Heart right ventricle (tissue), 16 donors: Measurements from ENCODE around the gene CDC25B. TPM values are rescaled to one million over a fixed set of nuclear protein-coding genes. Genes with fewer than 3 reads are reported as not detected.
"Not testable (repeated sequence)": the region's sequence is repeated elsewhere in the genome, so short reads cannot be mapped to it uniquely, and the experiment has no call there.

Source experiments
- ATAC-seq, 8 donors: fragments of 200-7000 bp; cut with Tn5 transposase; one replicate each; pipeline ENCODE4 v1.9.1; 2020; ENCODE audit warnings: mild to moderate bottlenecking in 8 of 8, moderate library complexity in 8 of 8, moderate number of reproducible peaks in 1 of 8
- DNase-seq, 2 donors: peaks; one replicate each; pipeline ENCODE4 v3.0.0-alpha.2; 2020
- H3K27ac ChIP-seq, 10 donors: fragments of 200-600 bp; sonication (generic) in 2 of 10; one replicate each; pipeline versions ENCODE4 v1.5.0 to v1.8.0; 2020 to 2022; ENCODE audit warnings: mild to moderate bottlenecking in 3 of 10
- H3K27me3 ChIP-seq, 7 donors: fragments of 200-600 bp; one replicate each; pipeline ENCODE4 v1.8.0; 2021 to 2022; ENCODE audit warnings: mild to moderate bottlenecking in 2 of 7
- H3K36me3 ChIP-seq, 9 donors: fragments of 200-600 bp; sonication (generic) in 1 of 9; one replicate each; pipeline versions ENCODE4 v1.5.0 to v1.8.0; 2020 to 2022; ENCODE audit warnings: mild to moderate bottlenecking in 2 of 9
- H3K4me1 ChIP-seq, 9 donors: fragments of 200-600 bp; sonication (generic) in 1 of 9; one replicate each; pipeline versions ENCODE4 v1.5.0 to v1.8.0; 2020 to 2022; ENCODE audit warnings: mild to moderate bottlenecking in 4 of 9
- H3K4me3 ChIP-seq, 10 donors: fragments of 200-600 bp; sonication (generic) in 2 of 10; one replicate each; pipeline versions ENCODE4 v1.5.0 to v1.8.0; 2020 to 2022; ENCODE audit warnings: mild to moderate bottlenecking in 7 of 10, moderate library complexity in 2 of 10
- H3K9me3 ChIP-seq, 11 donors: fragments of 200-600 bp in 10 of 11; sonication (generic) in 2 of 11; one replicate each; pipeline versions ENCODE4 v1.5.0 to v1.8.0; 2013 to 2022; ENCODE audit warnings: mild to moderate bottlenecking in 2 of 11, control low read depth in 1 of 11, moderate library complexity in 1 of 11
- CTCF ChIP-seq, 9 donors: fragments of 200-600 bp; sonication (generic) in 2 of 9; IDR thresholded peaks; one replicate each; pipeline versions ENCODE4 v1.5.0 to v1.8.0; 2021 to 2022; ENCODE audit warnings: antibody characterized with exemption in 9 of 9, mild to moderate bottlenecking in 5 of 9, moderate library complexity in 1 of 9
- WGBS, 2 donors: extraction: QIAGEN DNeasy Blood & Tissue Kit; methylation state at CpG; one replicate each; pipeline ENCODE4 v1.1.7; 2013; ENCODE audit warnings: inconsistent platforms in 1 of 2; 5-methylcytosine and 5-hydroxymethylcytosine counted together
- intact Hi-C, 10 donors: fragments of 100-400 bp; cut with DNase I; formaldehyde crosslinking; loops; one replicate each; pipeline versions ENCODE4 v1.11.1 to v1.14.2; 2022
- polyA plus RNA-seq, 2 donors: library from polyadenylated mRNA; stranded (reverse); fragments of 200-250 nt; gene quantifications; one replicate each; pipeline ENCODE4 v1.2.3, GENCODE V29; 2013
- total RNA-seq, 10 donors: library from RNA; stranded (reverse); fragmentation: NEBNext Ultra II Directional in 3 of 10; extraction: Animal tissue kit (Norgen Biotek cat#: 25700) in 3 of 10; gene quantifications; one replicate each; pipeline versions ENCODE4 v1.2.1 to v1.2.4, GENCODE V29; 2021 to 2023
- donor health status: Arrhythmogenic right ventricular cardiomyopathy.
- donor health status: ischemic (EF 13 %, LVEDD 7.1; RV severe dilation, severe dysfunction).
- donor health status: healthy with polysubstance abuse.
- donor health status: DM: no; HTN: yes; CAD: no.
- donor health status: DM: no; HTN: no; CAD: no.
- donor health status: ischemic (EF 25% LVEDD 6.9; RV normal size, moderate dysfunction).
- donor health status: ischemic (EF 25% LVEDD 5.7; RV mildly dilated, moderate dysfunction).
- donor health status: healthy.
- donor health status: DM: yes; HTN: yes; CAD: no.
- donor health status: Ischemic cardiomyopathy.
- donor health status: ischemic (EF 35%, LVEDD 5.7; RV mildly dilated, moderate dysfunction).
- donor health status: nonischemic (EF 11% LVEDD 7.7; RV severe dilation, severe dysfunction).
- donor health status: DM: yes; HTN: yes; CAD: no.
- donor health status: PGD.
- donor health status: ischemic (EF 29% LVEDD 5.4; RV normal size, mild dysfunction).
- donor health status: nonischemic (EF 23%, LVEDD 6.1; RV moderate dilation, normal function).

The CDC25B gene
- total and polyA plus RNA-seq, 12 donors: 2.8 to 17.3 (median 5.5) TPM

DNA sequence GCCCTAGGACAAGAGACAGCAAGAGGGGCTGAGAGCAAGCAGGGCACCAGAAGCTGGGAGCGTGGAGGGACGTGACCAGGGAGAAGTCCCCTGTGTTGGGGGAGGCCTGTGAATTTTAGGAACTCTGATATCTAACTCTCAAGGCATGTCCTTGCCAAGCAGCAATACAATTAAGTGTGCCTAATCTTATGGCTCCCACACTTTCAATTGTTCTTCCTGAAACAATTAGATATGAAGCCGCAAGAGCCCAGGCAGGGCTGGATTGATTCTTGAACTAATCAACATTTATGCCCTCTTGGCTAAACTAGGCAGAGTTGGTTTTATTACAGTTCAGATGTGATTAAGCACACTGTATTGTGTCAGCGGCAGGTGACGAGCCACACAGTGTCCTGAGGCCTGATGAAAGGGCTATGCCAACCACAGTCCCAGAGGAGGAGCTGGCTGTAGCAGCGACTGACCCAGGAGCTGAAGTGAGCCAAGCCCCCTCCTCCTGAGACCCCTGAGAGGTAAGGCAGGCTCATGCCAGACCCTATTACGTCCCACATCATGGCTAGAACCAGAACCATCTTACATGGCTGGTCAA, 46.3 kb downstream of the CDC25B start:
- Histone ChIP-seq H3K36me3 (no peaks in the 10 kb centered on the region), H3K4me1 (peaks cover 2 to 35% (median 22%) of the 10 kb centered on the region in 9 donors), H3K4me3 (no peak overlapping the region), H3K27ac (peak overlapping the region in 5 of 10 donors; percentile 19 to 48 (median 27)), H3K9me3 (no peaks in the 10 kb centered on the region), H3K27me3 (no peaks in the 10 kb centered on the region)
- 53 to 59% methylated on average over 7 of the region's 7 CpGs for WGBS, 2 donors
- no peak for TF ChIP-seq CTCF (IDR thresholded peaks at IDR 0.05)
- intact Hi-C loops: no loop called here
- DNase-seq (no peak), ATAC-seq (no peak)

- H3K27ac ChIP-seq: no peak overlapping the region
- H3K4me3 ChIP-seq: no peak overlapping the region
- no peaks in the 10 kb centered on the region for H3K9me3 ChIP-seq
- DNase-seq: no peak
- no peak for ATAC-seq
- no peaks in the 10 kb centered on the region for H3K36me3 ChIP-seq
- WGBS, 2 donors: 62 to 69% methylated on average over 5 of the region's 5 CpGs
- TF ChIP-seq CTCF (IDR thresholded peaks at IDR 0.05): no peak
- H3K27me3 ChIP-seq: no peaks in the 10 kb centered on the region
- intact Hi-C loops: no loop called here
- peaks cover 5 to 43% (median 31%) of the 10 kb centered on the region in 9 donors for H3K4me1 ChIP-seq
Observed at GRCh38 chr20:3843490-3843889, 47.4 kb downstream of the CDC25B start.

DNA sequence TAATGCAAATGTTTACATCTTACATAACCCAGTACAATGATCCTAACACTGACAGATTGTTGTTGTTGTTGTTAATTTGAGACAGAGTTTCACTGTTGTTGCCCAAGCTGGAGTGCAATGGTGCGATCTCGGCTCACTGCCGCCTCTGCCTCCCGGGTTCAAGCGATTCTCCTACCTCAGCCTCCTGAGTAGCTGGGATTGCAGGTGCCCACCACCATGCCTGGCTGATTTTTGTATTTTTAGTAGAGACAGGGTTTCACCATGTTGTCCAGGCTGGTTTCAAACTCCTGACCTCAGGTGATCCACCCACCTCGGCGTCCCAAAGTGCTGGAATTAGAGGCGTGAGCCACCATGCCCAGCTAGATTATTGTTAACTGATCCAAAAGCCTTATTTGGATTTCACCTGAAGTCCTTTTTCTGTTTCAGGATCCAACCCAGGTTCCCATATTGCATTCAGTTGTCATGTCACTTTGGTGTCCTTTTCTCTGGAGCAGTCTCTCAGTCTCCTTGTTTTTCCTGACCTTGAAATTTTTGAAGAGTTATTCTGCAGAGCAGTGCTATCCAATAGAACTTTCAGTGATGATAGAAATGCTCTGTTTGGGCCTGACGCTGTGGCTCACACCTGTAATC, 48.0 kb downstream of the CDC25B start:
- DNase-seq, H3K27ac ChIP-seq, H3K9me3 ChIP-seq, H3K4me3 ChIP-seq, H3K27me3 ChIP-seq, intact Hi-C loops, H3K36me3 ChIP-seq, ATAC-seq: not testable (repeated sequence)
- WGBS, 2 donors: 95 to 98% methylated on average over 9 of the region's 9 CpGs
- H3K4me1 ChIP-seq: peaks cover 5 to 49% (median 37%) of the 10 kb centered on the region in 9 donors

DNA sequence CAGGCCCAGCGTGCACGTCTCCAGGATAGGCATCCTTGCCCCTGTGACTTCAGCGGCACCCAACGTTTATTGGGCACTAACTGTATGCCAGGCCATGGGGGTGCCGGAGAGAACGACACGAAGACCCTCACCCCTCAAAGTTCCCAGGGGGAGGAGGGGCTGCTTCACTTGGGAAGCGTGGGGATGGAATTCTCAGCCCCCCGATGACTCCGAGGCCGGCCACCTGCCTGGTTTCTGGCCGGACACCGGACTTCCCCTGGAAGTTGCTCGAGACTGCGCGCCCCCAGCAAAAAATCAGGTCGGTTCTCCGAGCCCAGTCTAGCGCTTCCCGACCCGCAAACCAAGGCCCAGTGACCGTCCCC, 50.2 kb downstream of the CDC25B start:
- no peak for ATAC-seq
- peak in 1 of 2 donors; percentile 26 for DNase-seq
- H3K9me3 ChIP-seq: no peaks in the 10 kb centered on the region

More for the DNA sequence above, 50.2 kb downstream of the CDC25B start:
- WGBS, 2 donors: 0% methylated on average over 22 of the region's 22 CpGs
- H3K27ac ChIP-seq: peak overlapping the region; percentile 87 to 99 (median 96)
- H3K4me1 ChIP-seq: peaks cover 5 to 49% (median 32%) of the 10 kb centered on the region in 9 donors
- intact Hi-C loops: loop anchor here in 1 of 10 donors (2.0 kb wide), 1 partner anchor 26 kb away; the partner anchor contains the start of gene AP5S1
- peaks cover 0 to 6% (median 0%) of the 10 kb centered on the region in 9 donors for H3K36me3 ChIP-seq
- H3K4me3 ChIP-seq: peak overlapping the region; percentile 74 to 100 (median 95)
- no peaks in the 10 kb centered on the region for H3K27me3 ChIP-seq
- no peak for TF ChIP-seq CTCF (IDR thresholded peaks at IDR 0.05)
